HL-60 (cell line): ENCODE measurements around the gene SNAPIN.

ENCODE experiments used
- DNase-seq, 2 experiments: peaks; one replicate each; pipeline ENCODE4 v3.0.0-alpha.2; 2010 to 2020; ENCODE audit warnings: low read depth in 1 of 2, low spot score in 1 of 2
- H3K27ac ChIP-seq: fragments of 250-450 bp; sonication (Bioruptor Pico); replicated peaks from 2 replicates; pipeline ENCODE4 v1.5.1; 2020; ENCODE audit warnings: mild to moderate bottlenecking, moderate library complexity
- H3K27me3 ChIP-seq: fragments of 250-450 bp; sonication (Bioruptor Pico); 2 replicates; pipeline ENCODE4 v1.5.1; 2021; ENCODE audit warnings: mild to moderate bottlenecking, moderate library complexity; ENCODE audit not compliant: insufficient read depth, poor library complexity, severe bottlenecking
- H3K4me3 ChIP-seq: replicated peaks from 2 replicates; pipeline ENCODE4 v1.5.1; 2011; ENCODE audit warnings: mild to moderate bottlenecking, control low read depth, low read length; ENCODE audit not compliant: insufficient read depth
- GABPA ChIP-seq: IDR thresholded peaks from 2 replicates; pipeline ENCODE4 v1.6.1; 2012; ENCODE audit warnings: low read depth
- POLR2AphosphoS5 ChIP-seq: IDR thresholded peaks from 2 replicates; pipeline ENCODE4 v1.6.1; 2012; ENCODE audit warnings: low read depth
- SPI1 ChIP-seq: IDR thresholded peaks from 2 replicates; pipeline ENCODE4 v1.6.1; 2012; ENCODE audit warnings: low read depth, mild to moderate bottlenecking, borderline replicate concordance
- TF ChIP-seq, protein P1 (sequence below): IDR thresholded peaks from 2 replicates; pipeline ENCODE4 v1.6.1; 2012; ENCODE audit warnings: low read depth; ENCODE audit not compliant: insufficient replicate concordance
- TF ChIP-seq, protein P2 (sequence below): IDR thresholded peaks from one replicate; pipeline ENCODE4 v1.5.1; 2011; ENCODE audit warnings: low read length, control low read depth, inconsistent platforms; ENCODE audit not compliant: insufficient read depth

The SNAPIN gene

DNA sequence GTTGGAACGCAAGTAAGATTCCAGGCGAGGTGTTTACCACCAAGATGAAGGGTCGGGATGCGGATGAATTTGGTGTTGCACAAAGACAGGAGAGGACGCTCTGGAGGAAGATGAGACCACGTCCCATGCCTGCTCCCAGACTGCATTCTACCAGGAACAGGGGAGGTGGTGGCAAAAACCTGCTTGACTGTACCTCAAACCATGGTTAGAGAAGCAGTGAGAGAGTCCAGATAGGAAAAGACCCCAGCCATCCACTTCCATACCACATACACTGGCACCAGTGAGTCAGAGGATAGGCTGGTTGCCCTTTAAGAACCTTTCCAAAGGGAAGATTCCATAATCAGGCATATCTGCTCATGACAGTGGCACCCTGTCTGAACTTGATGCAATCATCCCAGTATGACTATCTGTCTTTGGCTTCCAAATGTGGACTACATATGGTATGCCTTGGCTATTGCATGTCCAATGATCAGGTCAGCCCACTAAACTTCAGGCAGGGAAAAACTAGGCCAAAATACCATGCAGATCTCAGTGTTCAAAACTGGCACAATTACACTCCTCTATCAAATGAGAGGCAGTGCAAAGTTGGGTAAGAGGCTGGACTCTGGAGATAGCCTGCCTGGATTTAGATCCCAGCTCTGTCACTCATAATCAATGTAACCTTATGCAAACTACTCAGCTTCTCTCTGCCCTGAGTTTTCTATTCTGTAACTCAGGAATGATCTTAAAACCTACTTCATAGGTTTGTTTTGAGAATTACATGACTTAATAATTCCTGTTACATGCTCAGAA is 40.6 kb downstream of the SNAPIN start:
- Histone ChIP-seq H3K27me3 (no peaks in the 10 kb centered on the region), H3K27ac (no peak overlapping the region)
- TF ChIP-seq GABPA, result no peak
- TF ChIP-seq SPI1, result no peak
- no peak for TF ChIP-seq POLR2AphosphoS5
- TF ChIP-seq, protein P1, sequence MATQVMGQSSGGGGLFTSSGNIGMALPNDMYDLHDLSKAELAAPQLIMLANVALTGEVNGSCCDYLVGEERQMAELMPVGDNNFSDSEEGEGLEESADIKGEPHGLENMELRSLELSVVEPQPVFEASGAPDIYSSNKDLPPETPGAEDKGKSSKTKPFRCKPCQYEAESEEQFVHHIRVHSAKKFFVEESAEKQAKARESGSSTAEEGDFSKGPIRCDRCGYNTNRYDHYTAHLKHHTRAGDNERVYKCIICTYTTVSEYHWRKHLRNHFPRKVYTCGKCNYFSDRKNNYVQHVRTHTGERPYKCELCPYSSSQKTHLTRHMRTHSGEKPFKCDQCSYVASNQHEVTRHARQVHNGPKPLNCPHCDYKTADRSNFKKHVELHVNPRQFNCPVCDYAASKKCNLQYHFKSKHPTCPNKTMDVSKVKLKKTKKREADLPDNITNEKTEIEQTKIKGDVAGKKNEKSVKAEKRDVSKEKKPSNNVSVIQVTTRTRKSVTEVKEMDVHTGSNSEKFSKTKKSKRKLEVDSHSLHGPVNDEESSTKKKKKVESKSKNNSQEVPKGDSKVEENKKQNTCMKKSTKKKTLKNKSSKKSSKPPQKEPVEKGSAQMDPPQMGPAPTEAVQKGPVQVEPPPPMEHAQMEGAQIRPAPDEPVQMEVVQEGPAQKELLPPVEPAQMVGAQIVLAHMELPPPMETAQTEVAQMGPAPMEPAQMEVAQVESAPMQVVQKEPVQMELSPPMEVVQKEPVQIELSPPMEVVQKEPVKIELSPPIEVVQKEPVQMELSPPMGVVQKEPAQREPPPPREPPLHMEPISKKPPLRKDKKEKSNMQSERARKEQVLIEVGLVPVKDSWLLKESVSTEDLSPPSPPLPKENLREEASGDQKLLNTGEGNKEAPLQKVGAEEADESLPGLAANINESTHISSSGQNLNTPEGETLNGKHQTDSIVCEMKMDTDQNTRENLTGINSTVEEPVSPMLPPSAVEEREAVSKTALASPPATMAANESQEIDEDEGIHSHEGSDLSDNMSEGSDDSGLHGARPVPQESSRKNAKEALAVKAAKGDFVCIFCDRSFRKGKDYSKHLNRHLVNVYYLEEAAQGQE, result no peak
- TF ChIP-seq, protein P2, sequence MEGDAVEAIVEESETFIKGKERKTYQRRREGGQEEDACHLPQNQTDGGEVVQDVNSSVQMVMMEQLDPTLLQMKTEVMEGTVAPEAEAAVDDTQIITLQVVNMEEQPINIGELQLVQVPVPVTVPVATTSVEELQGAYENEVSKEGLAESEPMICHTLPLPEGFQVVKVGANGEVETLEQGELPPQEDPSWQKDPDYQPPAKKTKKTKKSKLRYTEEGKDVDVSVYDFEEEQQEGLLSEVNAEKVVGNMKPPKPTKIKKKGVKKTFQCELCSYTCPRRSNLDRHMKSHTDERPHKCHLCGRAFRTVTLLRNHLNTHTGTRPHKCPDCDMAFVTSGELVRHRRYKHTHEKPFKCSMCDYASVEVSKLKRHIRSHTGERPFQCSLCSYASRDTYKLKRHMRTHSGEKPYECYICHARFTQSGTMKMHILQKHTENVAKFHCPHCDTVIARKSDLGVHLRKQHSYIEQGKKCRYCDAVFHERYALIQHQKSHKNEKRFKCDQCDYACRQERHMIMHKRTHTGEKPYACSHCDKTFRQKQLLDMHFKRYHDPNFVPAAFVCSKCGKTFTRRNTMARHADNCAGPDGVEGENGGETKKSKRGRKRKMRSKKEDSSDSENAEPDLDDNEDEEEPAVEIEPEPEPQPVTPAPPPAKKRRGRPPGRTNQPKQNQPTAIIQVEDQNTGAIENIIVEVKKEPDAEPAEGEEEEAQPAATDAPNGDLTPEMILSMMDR, result no peak

DNA sequence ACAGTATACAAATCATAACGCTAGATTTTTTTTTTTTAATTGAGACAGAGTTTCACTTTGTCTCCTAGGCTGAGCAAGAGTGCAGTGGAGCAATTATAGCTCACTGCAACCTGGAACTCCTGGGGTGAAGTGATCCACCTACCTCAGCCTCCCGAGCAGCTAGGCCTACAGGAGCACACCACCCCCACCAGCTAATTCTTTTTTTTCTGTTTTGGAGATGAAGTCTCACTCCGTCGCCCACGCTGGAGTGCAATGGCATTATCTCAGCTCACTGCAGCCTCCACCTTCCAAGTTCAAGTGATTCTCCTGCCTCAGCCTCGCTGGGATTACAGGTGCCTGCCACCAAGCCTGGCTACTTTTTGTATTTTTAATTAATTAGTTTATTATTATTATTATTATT is 41.3 kb downstream of the SNAPIN start:
- no peak overlapping the region for H3K4me3 ChIP-seq
- no peak for DNase-seq
- H3K27me3 ChIP-seq, result no peaks in the 10 kb centered on the region
- no peak for TF ChIP-seq SPI1
- no peak for TF ChIP-seq GABPA
- no peak overlapping the region for H3K27ac ChIP-seq

More for the DNA sequence above, 40.6 kb downstream of the SNAPIN start:
- no peak overlapping the region for H3K4me3 ChIP-seq
- DNase-seq, result no peak

DNA sequence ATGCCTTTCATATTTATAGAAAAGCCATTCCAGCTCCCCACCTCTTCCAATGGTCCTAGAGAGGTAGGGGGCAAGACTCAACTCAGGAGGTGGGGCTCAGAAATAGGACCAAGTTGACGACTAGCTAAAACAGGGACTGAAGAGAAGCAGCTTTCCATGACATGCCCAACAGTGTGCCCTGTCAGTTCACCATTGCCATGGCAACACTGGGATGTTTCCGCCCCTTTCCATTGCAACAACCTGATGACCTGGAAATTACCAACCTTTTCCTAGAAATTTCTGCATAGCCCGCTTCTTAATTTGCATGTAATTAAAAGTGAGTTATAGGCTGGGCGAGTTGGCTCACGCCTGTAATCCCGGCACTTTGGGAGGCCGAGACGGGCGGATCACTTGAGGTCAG is 47.0 kb downstream of the SNAPIN start:
- Histone ChIP-seq H3K27me3 (no peaks in the 10 kb centered on the region), H3K4me3 (no peak overlapping the region), H3K27ac (no peak overlapping the region)
- no peak for DNase-seq
- TF ChIP-seq, protein P1, result no peak
- TF ChIP-seq GABPA (no peak), POLR2AphosphoS5 (no peak), SPI1 (no peak)
- TF ChIP-seq, protein P2, result no peak

DNA sequence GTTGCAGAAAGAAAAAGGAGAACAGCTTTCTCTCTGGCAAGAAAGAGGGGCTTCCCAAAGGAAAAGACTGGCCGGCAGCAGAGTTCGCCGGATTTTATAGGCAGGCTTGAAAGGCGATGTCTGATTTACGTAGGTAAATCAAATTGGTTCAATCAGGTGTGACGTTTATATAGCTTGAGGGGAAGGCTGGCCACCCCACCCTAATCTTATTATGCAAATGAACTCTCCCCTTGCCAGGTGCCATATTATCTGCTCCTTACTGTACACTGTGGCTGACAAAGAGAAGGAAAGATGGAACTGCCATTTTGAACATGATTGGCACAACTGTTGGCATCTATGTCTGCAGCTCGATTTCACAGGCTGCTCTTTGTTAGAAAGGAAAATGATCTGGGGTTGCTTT is 52.5 kb downstream of the SNAPIN start:
- Histone ChIP-seq H3K27me3 (no peaks in the 10 kb centered on the region), H3K4me3 (no peak overlapping the region), H3K27ac (no peak overlapping the region)
- DNase-seq, result no peak
- TF ChIP-seq SPI1 (no peak), POLR2AphosphoS5 (no peak), GABPA (no peak)
- TF ChIP-seq, protein P2, result no peak
- TF ChIP-seq, protein P1, result no peak
